Measurements from ENCODE around the gene C1QTNF5.

GRCh38 chr11:119338965-119339588 is 1.6 kb downstream of the C1QTNF5 start:
- TF ChIP-seq CTCF (conservative IDR thresholded peaks at IDR 0.05) (no peak), ZFX (IDR thresholded peaks at IDR 0.05) (no peak)
